H1 (cell line): ENCODE results near the gene LRRC3B. TPM values are rescaled to one million over a fixed set of nuclear protein-coding genes. Genes with fewer than 3 reads are reported as not detected.
A peak's percentile ranks its signal among the peaks of the same experiment; 100 is the strongest.

ENCODE experiments used
- CHD1 ChIP-seq: IDR thresholded peaks from 2 replicates; pipeline ENCODE4 v1.6.1; 2012; ENCODE audit warnings: low read depth, low read length, improper control_type of control experiment
- CTBP2 ChIP-seq: IDR thresholded peaks from 2 replicates; pipeline ENCODE4 v1.7.0; 2011; ENCODE audit warnings: borderline replicate concordance, mild to moderate bottlenecking, moderate library complexity, mixed read lengths, low read length; ENCODE audit not compliant: insufficient read depth, insufficient read length
- E2F6 ChIP-seq: IDR thresholded peaks from 2 replicates; pipeline ENCODE4 v1.6.1; 2012; ENCODE audit warnings: inconsistent platforms
- FOSL1 ChIP-seq: IDR thresholded peaks from 2 replicates; pipeline ENCODE4 v1.6.1; 2011; ENCODE audit warnings: mild to moderate bottlenecking, low read depth, low read length, moderate library complexity; ENCODE audit not compliant: insufficient read depth
- GABPA ChIP-seq: IDR thresholded peaks from 2 replicates; pipeline ENCODE4 v1.6.1; 2011; ENCODE audit warnings: mild to moderate bottlenecking, low read length, moderate library complexity, borderline replicate concordance; ENCODE audit not compliant: insufficient read depth
- GTF2F1 ChIP-seq: IDR thresholded peaks from 2 replicates; pipeline ENCODE4 v1.6.1; 2012; ENCODE audit warnings: low read depth, low read length, improper control_type of control experiment, borderline replicate concordance
- HDAC2 ChIP-seq, 2 experiments: fragments of 300-600 bp in 1 of 2; sonication (generic) in 1 of 2; IDR thresholded peaks; 2 replicates each; pipeline ENCODE4 v1.6.1; 2011 to 2012; ENCODE audit warnings: low read depth in 2 of 2, low read length in 2 of 2, mild to moderate bottlenecking in 2 of 2, moderate library complexity in 2 of 2, borderline replicate concordance in 1 of 2, inconsistent platforms in 1 of 2
- KDM4A ChIP-seq: IDR thresholded peaks from one replicate; pipeline ENCODE4 v1.7.1; 2012; ENCODE audit warnings: low read depth, mild to moderate bottlenecking, moderate library complexity, low read length, inconsistent platforms; ENCODE audit not compliant: severe bottlenecking
- MAX ChIP-seq: IDR thresholded peaks from 2 replicates; pipeline ENCODE4 v1.6.1; 2012; ENCODE audit warnings: inconsistent platforms
- POU5F1 ChIP-seq: IDR thresholded peaks from 2 replicates; pipeline ENCODE4 v1.6.1; 2011; ENCODE audit warnings: low read depth, mild to moderate bottlenecking, low read length, moderate library complexity
- RBBP5 ChIP-seq: IDR thresholded peaks from 2 replicates; pipeline ENCODE4 v1.7.1; 2012; ENCODE audit warnings: low read depth, mild to moderate bottlenecking, inconsistent platforms, low read length, moderate library complexity, borderline replicate concordance
- SIN3A ChIP-seq, 2 experiments: IDR thresholded peaks in 1 of 2; conservative IDR thresholded peaks in 1 of 2; 2 replicates each; pipeline ENCODE4 v1.6.1; 2011 to 2012; ENCODE audit warnings: low read length in 2 of 2, improper control_type of control experiment in 1 of 2, low read depth in 1 of 2, mild to moderate bottlenecking in 1 of 2
- SIRT6 ChIP-seq: IDR thresholded peaks from one replicate; pipeline ENCODE4 v1.7.1; 2012; ENCODE audit warnings: low read length, inconsistent platforms
- SP1 ChIP-seq: IDR thresholded peaks from 2 replicates; pipeline ENCODE4 v1.6.1; 2011; ENCODE audit warnings: low read depth, low read length
- SP4 ChIP-seq: IDR thresholded peaks from 2 replicates; pipeline ENCODE4 v1.6.1; 2012; ENCODE audit warnings: low read length, inconsistent platforms
- SUZ12 ChIP-seq: fragments of 200-600 bp; sonication (generic); IDR thresholded peaks from 2 replicates; pipeline ENCODE4 v1.6.1; 2012; ENCODE audit warnings: mild to moderate bottlenecking, inconsistent platforms, low read length, moderate library complexity, mixed read lengths
- TAF7 ChIP-seq: optimal IDR thresholded peaks from 2 replicates; pipeline ENCODE3; 2011; ENCODE audit warnings: low read depth, mild to moderate bottlenecking, inconsistent platforms, low read length, moderate library complexity, borderline replicate concordance
- USF2 ChIP-seq: IDR thresholded peaks from 2 replicates; pipeline ENCODE4 v1.6.1; 2011; ENCODE audit warnings: low read length, improper control_type of control experiment
- polyA plus RNA-seq, 7 experiments: library from polyadenylated mRNA; depleted of rRNA in 3 of 7; stranded (reverse) in 5 of 7; unstranded in 2 of 7; fragments of >200 nt in 5 of 7; fragments of 200-250 nt in 2 of 7; gene quantifications; 1 replicate in 5 of 7; 2 replicates in 1 of 7; 4 replicates in 1 of 7; pipeline versions ENCODE4 v1.2.1 to v1.2.3, GENCODE V29; 2011 to 2013; ENCODE audit warnings: missing spikeins in 2 of 7, mixed read lengths in 2 of 7
- total RNA-seq: library from RNA; stranded (reverse); fragmentation: NEBNext Ultra II Directional; extraction: Animal tissue kit (Norgen Biotek cat#: 25700); gene quantifications from 2 replicates; pipeline ENCODE4 v1.2.1, GENCODE V29; 2021

The LRRC3B gene
- total and polyA plus RNA-seq, 2 of the 8 experiments (the other 6 are each of a cell fraction or from before 2014, with no cell fraction given), result 1.6 to 3.1 TPM

- TF ChIP-seq USF2 (no peak), POU5F1 (no peak), FOSL1 (no peak), SUZ12 (peak; percentile 76), SP4 (no peak), SIRT6 (no peak), TAF7 (no peak), CHD1 (no peak), MAX (peak; percentile 74), SIN3A (conservative IDR thresholded peaks at IDR 0.05 in 1 of 2, IDR thresholded peaks at IDR 0.05 in 1 of 2; ENCODE audit: low read depth in 1 of 2, low read length in 2 of 2) (peak in 1 of 2 experiments; percentile 70; a peak in 1 of 4 replicates), SP1 (no peak), E2F6 (peak; percentile 67; the same call in 1 of the 2 replicates), CTBP2 (no peak), HDAC2 (IDR thresholded peaks at IDR 0.05; ENCODE audit: borderline replicate concordance in 1 of 2, low read depth in 2 of 2, low read length in 2 of 2) (0 out of 4 replicates have a peak, but pooled peaks of 1 of the 2 experiments have one; percentile 7), RBBP5 (peak; percentile 85), KDM4A (peak; percentile 80), GTF2F1 (no peak), GABPA (no peak)
Observed at GRCh38 chr3:26622621-26623418, at the start of gene LRRC3B (continued).
